Dedifferentiated amniotic fluid mesenchymal stem cell (primary cell): Measurements from ENCODE around the gene MTA2.
"Not testable (repeated sequence)": the region's sequence is repeated elsewhere in the genome, so short reads cannot be mapped to it uniquely, and the experiment has no call there.

Experiments
- DNase-seq: peaks from one replicate; pipeline ENCODE4 v3.0.0-alpha.2; 2016; ENCODE audit errors: extremely low spot score

Gene MTA2

GRCh38 chr11:62592146-62592815, 9.4 kb downstream of the MTA2 start:
- DNase-seq = no peak

- DNase-seq = peak; percentile 99
Observed at GRCh38 chr11:62591448-62592145, 10.1 kb downstream of the MTA2 start, which contains the start of gene TUT1. TSS of gene TUT1 (minus strand) at chr11:62591523. CDS start at chr11:62591485, 38 bp downstream.

GRCh38 chr11:62588966-62589637, 12.6 kb downstream of the MTA2 start:
- no peak for DNase-seq

GRCh38 chr11:62585356-62585755, 16.3 kb downstream of the MTA2 start:
- not testable (repeated sequence) for DNase-seq

GRCh38 chr11:62581735-62582134, 19.9 kb downstream of the MTA2 start:
- DNase-seq = not testable (repeated sequence)

- DNase-seq = no peak
Observed at GRCh38 chr11:62580959-62581715, 20.5 kb downstream of the MTA2 start.

- no peak for DNase-seq
Observed at GRCh38 chr11:62579252-62579651, 22.4 kb downstream of the MTA2 start.

GRCh38 chr11:62578541-62578940, 23.1 kb downstream of the MTA2 start:
- DNase-seq = no peak

- no peak for DNase-seq
Observed at GRCh38 chr11:62577046-62577714, 24.5 kb downstream of the MTA2 start.

- no peak for DNase-seq
Observed at GRCh38 chr11:62575837-62576236, 25.8 kb downstream of the MTA2 start.

- no peak for DNase-seq
Observed at GRCh38 chr11:62575156-62575555, 26.5 kb downstream of the MTA2 start.

- DNase-seq = no peak
Observed at GRCh38 chr11:62574363-62575071, 27.1 kb downstream of the MTA2 start.

- DNase-seq = peak; percentile 100
Observed at GRCh38 chr11:62573592-62574362, 27.9 kb downstream of the MTA2 start, which contains the start of gene EEF1G. TSS of gene EEF1G (minus strand) at chr11:62573891. CDS start at chr11:62573842, 49 bp downstream.

GRCh38 chr11:62573006-62573591, 28.6 kb downstream of the MTA2 start:
- no peak for DNase-seq

- DNase-seq = no peak
Observed at GRCh38 chr11:62572431-62572830, 29.2 kb downstream of the MTA2 start.

- not testable (repeated sequence) for DNase-seq
Observed at GRCh38 chr11:62571493-62571892, 30.2 kb downstream of the MTA2 start.

GRCh38 chr11:62570903-62571302, 30.8 kb downstream of the MTA2 start:
- DNase-seq = not testable (repeated sequence)

- DNase-seq = no peak
Observed at GRCh38 chr11:62569611-62570010, 32.1 kb downstream of the MTA2 start.

GRCh38 chr11:62567018-62567633, 34.5 kb downstream of the MTA2 start:
- DNase-seq = no peak
